Hepatocyte (in vitro differentiated cells): Measurements from ENCODE around the gene PLIN4.

Source experiments
- CTCF ChIP-seq: fragments of 200-600 bp; sonication (generic); IDR thresholded peaks from 2 replicates; pipeline ENCODE4 v1.5.1; 2016; ENCODE audit warnings: antibody characterized with exemption, mild to moderate bottlenecking; ENCODE audit not compliant: poor library complexity
- EZH2 ChIP-seq: fragments of 200-600 bp; sonication (generic); IDR thresholded peaks from 2 replicates; pipeline ENCODE4 v1.6.1; 2016; ENCODE audit warnings: antibody characterized with exemption, mild to moderate bottlenecking, borderline replicate concordance
- EZH2phosphoT487 ChIP-seq: fragments of 200-600 bp; sonication (generic); IDR thresholded peaks from one replicate; pipeline ENCODE4 v1.6.1; 2018; ENCODE audit warnings: antibody characterized with exemption, mild to moderate bottlenecking, low read depth, moderate library complexity; ENCODE audit not compliant: unreplicated experiment, severe bottlenecking

GRCh38 chr19:4533334-4533733 lies 15.0 kb upstream of the PLIN4 start:
- TF ChIP-seq EZH2 (no peak), EZH2phosphoT487 (no peak), CTCF (no peak)
